HG03342 (cell line): ENCODE measurements around the gene BSG.

ENCODE experiments used
- ATAC-seq: cut with Tn5 transposase; IDR thresholded peaks from one replicate; pipeline ENCODE4 v1.9.1; 2021; ENCODE audit warnings: mild to moderate bottlenecking, moderate library complexity; ENCODE audit not compliant: unreplicated experiment

Gene BSG

GRCh38 chr19:539429-540030 lies 32.9 kb upstream of the BSG start:
- no peak for ATAC-seq

- no peak for ATAC-seq
Observed at GRCh38 chr19:540867-541637, 31.3 kb upstream of the BSG start.

DNA sequence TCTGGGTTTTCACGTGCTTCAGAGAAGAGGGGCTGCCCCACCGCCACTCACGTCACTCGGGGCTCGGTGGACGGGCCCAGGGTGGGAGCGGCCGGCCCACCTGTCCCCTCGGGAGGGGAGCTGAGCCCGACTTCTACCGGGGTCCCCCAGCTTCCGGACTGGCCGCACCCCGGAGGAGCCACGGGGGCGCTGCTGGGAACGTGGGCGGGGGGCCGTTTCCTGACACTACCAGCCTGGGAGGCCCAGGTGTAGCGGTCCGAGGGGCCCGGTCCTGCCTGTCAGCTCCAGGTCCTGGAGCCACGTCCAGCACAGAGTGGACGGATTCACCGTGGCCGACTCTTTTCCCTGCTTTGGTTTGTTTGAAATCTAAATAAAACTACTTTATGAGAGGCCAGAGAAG lies 30.7 kb upstream of the BSG start:
- no peak for ATAC-seq

DNA sequence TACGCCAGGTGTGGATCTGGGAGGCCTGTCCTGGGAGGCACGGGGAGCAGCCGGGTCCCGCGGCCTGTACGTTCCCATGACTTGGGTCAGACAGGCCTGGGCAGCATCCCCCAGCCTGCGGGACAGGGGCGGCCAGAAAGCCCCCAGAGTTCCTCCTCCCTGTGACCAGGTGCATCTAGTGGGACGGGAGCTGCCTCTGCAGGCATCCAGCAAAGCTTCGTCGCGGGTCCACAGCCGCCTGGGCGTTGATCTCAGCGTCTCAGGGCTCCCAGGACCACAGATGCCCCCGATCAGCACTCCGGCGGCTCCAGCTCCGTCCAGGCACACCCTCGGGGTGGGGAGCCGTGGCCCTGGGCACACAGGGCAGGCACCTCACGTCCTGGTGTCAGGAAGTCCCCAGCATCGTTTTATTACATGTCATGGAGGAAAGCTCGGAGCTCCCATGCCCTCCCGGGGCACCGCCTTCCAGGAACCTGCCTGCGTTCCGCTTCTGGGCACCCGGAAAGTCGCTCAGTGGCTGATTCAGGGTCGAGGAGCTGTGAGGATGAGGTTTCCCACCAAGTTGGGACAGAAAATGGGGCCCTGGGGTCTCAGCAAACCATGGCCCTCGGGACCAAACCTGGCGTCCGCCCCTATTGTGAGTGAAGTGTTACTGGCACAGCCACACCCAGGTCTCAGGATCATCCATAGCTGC lies 30.1 kb upstream of the BSG start:
- ATAC-seq, result no peak

GRCh38 chr19:543910-544608 lies 28.3 kb upstream of the BSG start, which contains the start of gene GZMM:
TSS of gene GZMM (plus strand) at chr19:544053. CDS start at chr19:544072, 19 bp downstream.
- no peak for ATAC-seq

GRCh38 chr19:547117-547516 lies 25.3 kb upstream of the BSG start:
- no peak for ATAC-seq

- no peak for ATAC-seq
Observed at GRCh38 chr19:547836-548720, 24.3 kb upstream of the BSG start.

GRCh38 chr19:548886-549830 lies 23.2 kb upstream of the BSG start:
- ATAC-seq, result no peak

- ATAC-seq, result no peak
Observed at GRCh38 chr19:554817-555216, 17.6 kb upstream of the BSG start.

DNA sequence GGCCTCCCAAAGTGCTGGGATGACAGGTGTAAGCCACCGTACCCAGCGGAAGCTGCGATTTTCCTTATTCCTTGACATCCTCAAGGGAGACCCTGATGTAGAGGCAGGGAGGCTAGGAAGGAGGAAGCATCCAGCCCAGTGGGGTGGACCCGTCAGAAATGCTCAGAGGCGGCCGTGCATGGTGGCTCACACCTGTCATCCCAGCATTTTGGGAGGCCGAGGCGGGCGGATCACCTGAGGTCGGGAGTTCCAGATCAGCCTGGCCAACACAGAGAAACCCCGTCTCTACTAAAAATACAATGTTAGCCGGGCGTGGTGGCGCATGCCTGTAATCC lies 17.0 kb upstream of the BSG start:
- ATAC-seq, result no peak

GRCh38 chr19:556611-557382 lies 15.6 kb upstream of the BSG start:
- no peak for ATAC-seq

GRCh38 chr19:558770-559439 lies 13.5 kb upstream of the BSG start:
- no peak for ATAC-seq

DNA sequence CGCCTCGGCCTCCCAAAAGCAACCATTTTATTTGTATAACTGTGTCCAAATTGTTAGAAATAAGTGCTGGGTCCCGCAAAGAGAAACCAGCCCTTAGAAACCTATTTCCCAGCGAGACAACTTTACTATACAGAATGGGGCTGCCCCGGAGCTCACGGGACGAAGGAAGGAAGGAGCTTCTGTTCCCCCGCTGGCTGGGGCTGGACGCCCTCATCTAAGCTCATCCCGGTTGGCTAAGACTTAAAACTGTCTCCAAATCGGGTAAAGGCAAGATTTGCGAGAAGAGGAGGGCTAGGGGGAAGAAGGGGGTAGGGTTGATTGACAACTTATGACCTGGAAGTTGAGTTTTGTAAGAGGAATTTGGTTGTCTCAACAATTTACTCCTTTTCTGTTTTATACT lies 12.3 kb upstream of the BSG start:
- no peak for ATAC-seq

DNA sequence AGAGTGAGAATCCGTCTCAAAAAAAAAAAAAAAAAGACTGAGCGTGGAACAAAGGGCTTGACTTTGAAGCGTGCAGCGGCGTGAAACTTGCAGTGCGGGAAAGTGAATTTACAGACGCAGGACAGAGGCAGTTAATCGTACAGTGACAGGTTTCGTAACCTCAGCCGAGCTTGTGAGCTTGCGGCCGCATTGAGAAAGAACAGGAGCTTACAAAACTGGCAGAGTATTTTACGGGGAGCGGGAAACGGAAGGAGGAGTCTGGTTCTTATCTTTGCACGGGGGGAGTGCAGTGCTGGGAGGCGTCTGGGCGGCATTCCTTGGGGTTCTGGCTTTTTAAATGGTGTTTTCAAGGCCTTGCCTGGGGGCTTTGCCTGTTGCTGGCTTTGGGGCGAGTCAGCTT lies 6.0 kb upstream of the BSG start:
- no peak for ATAC-seq

- no peak for ATAC-seq
Observed at GRCh38 chr19:566844-567243, 5.6 kb upstream of the BSG start.

GRCh38 chr19:567296-567900 lies 5.0 kb upstream of the BSG start:
- no peak for ATAC-seq

- no peak for ATAC-seq
Observed at GRCh38 chr19:570251-570686, 2.1 kb upstream of the BSG start.
